ENCODE measurements around the gene TMEM94.

GRCh38 chr17:75481194-75482068 lies 25.0 kb downstream of the TMEM94 start:
- TF ChIP-seq CTCF (conservative IDR thresholded peaks at IDR 0.05) (no peak), ZFX (IDR thresholded peaks at IDR 0.05) (no peak)

All from C4-2B (cell line).